ENCODE results near the gene SLC35E4.

The SLC35E4 gene

DNA sequence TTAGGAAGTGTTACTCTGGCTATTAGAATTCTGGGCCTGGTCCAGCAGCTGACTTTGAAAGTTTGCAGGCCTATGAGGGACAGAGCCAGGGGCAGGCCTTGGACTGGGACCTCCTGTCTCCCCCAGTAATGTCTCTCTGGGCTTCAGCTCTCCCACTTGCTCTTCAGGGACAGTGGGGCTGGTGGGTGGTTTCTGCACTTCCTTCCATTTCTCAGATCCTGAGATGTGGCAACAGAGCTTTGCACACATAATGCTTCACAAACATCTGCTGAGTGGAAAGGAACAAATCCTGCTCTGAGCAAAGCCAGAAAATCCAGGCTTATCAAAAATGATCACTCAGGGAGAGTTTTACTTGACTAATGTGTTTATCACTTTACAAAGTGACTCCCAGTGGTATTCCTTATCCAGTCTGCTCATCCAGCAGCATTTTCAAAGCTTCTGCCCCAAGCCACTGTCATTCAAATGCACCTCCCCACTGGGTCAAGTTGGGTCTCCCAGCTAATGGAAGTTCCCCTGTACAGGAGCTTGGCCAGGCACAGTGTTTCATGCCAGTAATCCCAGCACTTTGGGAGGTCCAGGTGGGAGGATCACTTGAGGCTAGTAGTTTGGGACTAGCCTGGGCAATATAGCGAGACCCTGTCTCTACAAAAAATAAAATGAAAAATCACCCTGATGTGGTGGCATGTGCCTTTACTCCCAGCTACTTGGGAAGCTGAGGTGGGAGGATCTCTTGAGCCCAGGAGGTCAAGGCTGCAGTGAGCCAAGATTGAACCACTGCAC, 45.6 kb downstream of the SLC35E4 start:
- H3K27ac ChIP-seq (ENCODE audit: insufficient read depth, low read length, poor library complexity, severe bottlenecking), result no peak overlapping the region
- H3K36me3 ChIP-seq (ENCODE audit: control insufficient read depth, insufficient read depth, low read length), result no peaks in the 10 kb centered on the region
- H3K4me3 ChIP-seq (ENCODE audit: insufficient read depth, low read depth, low read length, poor library complexity, severe bottlenecking), result no peak overlapping the region
- DNase-seq, result no peak
- H3K4me1 ChIP-seq (ENCODE audit: control insufficient read depth, insufficient read depth, low read length, poor library complexity, severe bottlenecking), result no peaks in the 10 kb centered on the region
- no peaks in the 10 kb centered on the region for H3K27me3 ChIP-seq (replicated peaks; ENCODE audit: control insufficient read depth, insufficient read depth, low read length, poor library complexity, severe bottlenecking)
- H3K9me3 ChIP-seq (ENCODE audit: control insufficient read depth, low read length), result no peaks in the 10 kb centered on the region

DNA sequence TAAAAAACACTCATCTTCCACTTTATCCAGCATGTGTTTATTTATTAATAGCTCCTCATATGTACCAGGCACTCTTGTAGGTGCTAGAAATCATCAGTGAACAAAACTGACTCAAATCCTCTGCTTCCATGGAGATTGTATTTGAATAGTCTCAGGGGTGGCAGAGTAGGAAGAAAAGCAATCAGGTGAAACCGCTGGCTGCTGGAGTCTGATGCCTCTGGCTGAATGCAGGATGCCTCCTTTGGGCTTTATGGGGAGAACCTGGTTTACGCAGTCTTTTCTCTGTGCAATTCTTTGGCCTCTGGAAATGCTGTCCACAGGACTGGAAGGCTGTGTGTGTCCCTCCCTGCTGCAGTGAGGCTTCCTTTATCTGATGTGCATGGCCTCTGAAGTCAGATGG, 46.2 kb downstream of the SLC35E4 start:
- no peak overlapping the region for H3K27ac ChIP-seq (ENCODE audit: insufficient read depth, low read length, poor library complexity, severe bottlenecking)
- H3K4me1 ChIP-seq (ENCODE audit: control insufficient read depth, insufficient read depth, low read length, poor library complexity, severe bottlenecking), result no peaks in the 10 kb centered on the region
- no peaks in the 10 kb centered on the region for H3K27me3 ChIP-seq (replicated peaks; ENCODE audit: control insufficient read depth, insufficient read depth, low read length, poor library complexity, severe bottlenecking)
- no peaks in the 10 kb centered on the region for H3K9me3 ChIP-seq (ENCODE audit: control insufficient read depth, low read length)
- no peak overlapping the region for H3K4me3 ChIP-seq (ENCODE audit: insufficient read depth, low read depth, low read length, poor library complexity, severe bottlenecking)
- no peak for DNase-seq
- no peaks in the 10 kb centered on the region for H3K36me3 ChIP-seq (ENCODE audit: control insufficient read depth, insufficient read depth, low read length)

DNA sequence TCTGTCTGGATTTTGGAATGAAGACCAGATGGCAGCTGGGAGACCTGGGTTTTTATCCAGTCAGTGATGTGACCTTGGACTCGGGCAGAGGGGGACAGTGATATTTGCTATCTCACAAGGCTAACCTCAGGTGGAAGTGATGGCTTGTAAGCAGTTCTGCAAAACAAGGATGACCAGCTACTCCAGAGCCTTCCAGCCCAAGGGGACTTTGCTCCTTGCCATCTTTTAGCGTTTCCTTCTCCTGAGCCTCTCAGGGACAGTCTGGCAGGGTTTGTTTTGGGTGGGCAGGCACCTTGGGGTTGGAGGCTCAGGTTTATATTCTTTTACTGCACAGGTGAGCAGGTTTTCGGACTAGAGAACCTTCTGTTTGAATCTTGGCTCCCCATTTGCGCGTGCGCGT, 49.6 kb downstream of the SLC35E4 start:
- H3K27me3 ChIP-seq (replicated peaks; ENCODE audit: control insufficient read depth, insufficient read depth, low read length, poor library complexity, severe bottlenecking), result no peaks in the 10 kb centered on the region
- no peak overlapping the region for H3K27ac ChIP-seq (ENCODE audit: insufficient read depth, low read length, poor library complexity, severe bottlenecking)
- DNase-seq, result no peak
- H3K9me3 ChIP-seq (ENCODE audit: control insufficient read depth, low read length), result no peaks in the 10 kb centered on the region
- no peaks in the 10 kb centered on the region for H3K4me1 ChIP-seq (ENCODE audit: control insufficient read depth, insufficient read depth, low read length, poor library complexity, severe bottlenecking)
- no peak overlapping the region for H3K4me3 ChIP-seq (ENCODE audit: insufficient read depth, low read depth, low read length, poor library complexity, severe bottlenecking)
- H3K36me3 ChIP-seq (ENCODE audit: control insufficient read depth, insufficient read depth, low read length), result no peaks in the 10 kb centered on the region

DNA sequence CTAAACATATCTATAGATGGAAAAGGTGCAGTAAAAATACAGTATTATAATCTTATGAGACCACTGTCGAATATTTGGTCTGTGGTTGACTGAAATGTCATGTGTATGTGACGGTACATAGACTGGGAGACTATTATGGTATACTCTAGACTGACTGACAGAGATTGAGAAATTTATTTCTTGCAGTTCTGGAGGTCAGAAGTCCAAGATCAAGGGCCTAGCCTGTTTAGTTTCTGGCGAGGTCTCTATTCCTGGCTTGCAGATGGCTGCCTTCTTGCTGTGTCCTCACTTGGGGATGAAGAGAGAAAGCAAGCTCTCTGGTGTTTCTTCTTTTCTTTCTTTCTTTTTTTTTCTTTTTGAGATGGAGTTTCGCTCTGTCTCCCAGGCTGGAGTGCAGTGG, 51.8 kb downstream of the SLC35E4 start:
- no peak for DNase-seq
- no peaks in the 10 kb centered on the region for H3K4me1 ChIP-seq (ENCODE audit: control insufficient read depth, insufficient read depth, low read length, poor library complexity, severe bottlenecking)
- no peaks in the 10 kb centered on the region for H3K9me3 ChIP-seq (ENCODE audit: control insufficient read depth, low read length)
- H3K27ac ChIP-seq (ENCODE audit: insufficient read depth, low read length, poor library complexity, severe bottlenecking), result no peak overlapping the region
- no peaks in the 10 kb centered on the region for H3K36me3 ChIP-seq (ENCODE audit: control insufficient read depth, insufficient read depth, low read length)
- no peaks in the 10 kb centered on the region for H3K27me3 ChIP-seq (replicated peaks; ENCODE audit: control insufficient read depth, insufficient read depth, low read length, poor library complexity, severe bottlenecking)
- no peak overlapping the region for H3K4me3 ChIP-seq (ENCODE audit: insufficient read depth, low read depth, low read length, poor library complexity, severe bottlenecking)

DNA sequence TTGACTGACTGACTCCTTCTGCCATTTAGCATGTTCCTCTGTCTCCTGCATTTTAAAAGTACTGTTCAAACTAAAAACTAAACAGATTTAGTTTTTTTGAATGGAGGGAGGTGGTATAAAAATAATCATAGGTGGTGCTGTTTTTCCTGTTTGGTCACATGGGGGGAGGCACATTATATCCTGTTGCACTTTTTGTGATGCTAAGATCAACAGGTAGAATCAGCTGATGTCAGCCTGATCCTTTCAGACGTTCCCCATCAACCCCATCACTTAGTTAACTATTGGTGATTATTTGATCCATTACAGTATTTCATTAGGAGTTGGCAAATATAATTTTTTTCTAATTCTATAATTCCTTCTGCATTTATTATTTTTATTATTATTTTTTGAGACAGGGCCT, 54.0 kb downstream of the SLC35E4 start:
- no peaks in the 10 kb centered on the region for H3K9me3 ChIP-seq (ENCODE audit: control insufficient read depth, low read length)

DNA sequence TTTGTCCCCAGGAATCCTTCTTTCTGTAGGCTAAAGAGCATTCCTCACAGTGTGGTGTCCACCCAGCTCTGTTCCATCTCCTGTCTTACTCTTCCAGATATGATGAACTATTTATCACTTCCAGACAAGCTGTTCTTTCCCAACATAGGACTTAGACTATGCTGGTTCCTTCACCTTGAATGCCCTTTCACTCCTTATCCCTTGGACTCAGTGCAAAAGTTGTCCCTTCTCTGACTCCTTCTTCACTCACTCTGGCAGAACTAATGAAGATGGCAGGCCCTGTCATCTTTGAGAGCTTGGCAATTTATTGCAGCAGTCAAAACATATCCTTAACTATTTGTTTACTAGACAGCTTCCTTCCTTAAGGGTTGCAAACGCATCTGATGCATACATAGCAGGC, 55.6 kb downstream of the SLC35E4 start:
- DNase-seq, result no peak
- Histone ChIP-seq H3K9me3 (ENCODE audit: control insufficient read depth, low read length) (no peaks in the 10 kb centered on the region), H3K27me3 (replicated peaks; ENCODE audit: control insufficient read depth, insufficient read depth, low read length, poor library complexity, severe bottlenecking) (no peaks in the 10 kb centered on the region), H3K4me1 (ENCODE audit: control insufficient read depth, insufficient read depth, low read length, poor library complexity, severe bottlenecking) (peaks cover 7% of the 10 kb centered on the region), H3K4me3 (ENCODE audit: insufficient read depth, low read depth, low read length, poor library complexity, severe bottlenecking) (no peak overlapping the region), H3K36me3 (ENCODE audit: control insufficient read depth, insufficient read depth, low read length) (no peaks in the 10 kb centered on the region), H3K27ac (ENCODE audit: insufficient read depth, low read length, poor library complexity, severe bottlenecking) (no peak overlapping the region)

More for the DNA sequence above, 54.0 kb downstream of the SLC35E4 start:
- H3K4me1 ChIP-seq (ENCODE audit: control insufficient read depth, insufficient read depth, low read length, poor library complexity, severe bottlenecking), result peaks cover 3% of the 10 kb centered on the region
- no peaks in the 10 kb centered on the region for H3K27me3 ChIP-seq (replicated peaks; ENCODE audit: control insufficient read depth, insufficient read depth, low read length, poor library complexity, severe bottlenecking)
- no peak overlapping the region for H3K4me3 ChIP-seq (ENCODE audit: insufficient read depth, low read depth, low read length, poor library complexity, severe bottlenecking)
- H3K27ac ChIP-seq (ENCODE audit: insufficient read depth, low read length, poor library complexity, severe bottlenecking), result no peak overlapping the region
- H3K36me3 ChIP-seq (ENCODE audit: control insufficient read depth, insufficient read depth, low read length), result no peaks in the 10 kb centered on the region
- no peak for DNase-seq

DNA sequence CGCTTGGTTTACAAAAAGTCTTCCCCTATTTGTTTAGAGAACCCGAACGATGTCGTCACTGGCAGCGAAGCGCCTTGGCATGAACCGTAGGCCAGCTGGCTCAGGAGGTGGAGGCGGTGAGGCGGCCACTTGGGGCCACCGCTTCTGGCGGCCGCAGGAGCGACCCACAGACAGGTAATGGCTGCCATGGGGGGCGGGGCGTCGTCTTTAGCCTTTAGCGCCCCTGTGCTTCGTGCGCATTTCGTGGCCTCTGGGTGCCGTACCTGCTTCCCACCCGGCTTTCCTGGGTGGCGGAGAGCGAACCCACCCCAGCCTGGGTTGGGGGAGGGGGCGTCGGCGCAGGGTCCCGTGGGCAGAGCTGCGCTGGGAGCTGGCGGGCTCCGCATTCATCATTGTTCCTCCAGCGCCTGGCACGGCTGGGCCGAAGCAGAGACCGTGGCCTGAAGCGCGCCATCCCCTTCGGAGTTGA, 58.6 kb downstream of the SLC35E4 start:
- DNase-seq, result peak; percentile 4 to 35 (median 31)
- peaks cover 7% of the 10 kb centered on the region for H3K4me1 ChIP-seq (ENCODE audit: control insufficient read depth, insufficient read depth, low read length, poor library complexity, severe bottlenecking)
- H3K4me3 ChIP-seq (ENCODE audit: insufficient read depth, low read depth, low read length, poor library complexity, severe bottlenecking), result peak overlapping the region; percentile 75
- no peaks in the 10 kb centered on the region for H3K9me3 ChIP-seq (ENCODE audit: control insufficient read depth, low read length)
- no peaks in the 10 kb centered on the region for H3K27me3 ChIP-seq (replicated peaks; ENCODE audit: control insufficient read depth, insufficient read depth, low read length, poor library complexity, severe bottlenecking)
- no peak overlapping the region for H3K27ac ChIP-seq (ENCODE audit: insufficient read depth, low read length, poor library complexity, severe bottlenecking)
- H3K36me3 ChIP-seq (ENCODE audit: control insufficient read depth, insufficient read depth, low read length), result no peaks in the 10 kb centered on the region

DNA sequence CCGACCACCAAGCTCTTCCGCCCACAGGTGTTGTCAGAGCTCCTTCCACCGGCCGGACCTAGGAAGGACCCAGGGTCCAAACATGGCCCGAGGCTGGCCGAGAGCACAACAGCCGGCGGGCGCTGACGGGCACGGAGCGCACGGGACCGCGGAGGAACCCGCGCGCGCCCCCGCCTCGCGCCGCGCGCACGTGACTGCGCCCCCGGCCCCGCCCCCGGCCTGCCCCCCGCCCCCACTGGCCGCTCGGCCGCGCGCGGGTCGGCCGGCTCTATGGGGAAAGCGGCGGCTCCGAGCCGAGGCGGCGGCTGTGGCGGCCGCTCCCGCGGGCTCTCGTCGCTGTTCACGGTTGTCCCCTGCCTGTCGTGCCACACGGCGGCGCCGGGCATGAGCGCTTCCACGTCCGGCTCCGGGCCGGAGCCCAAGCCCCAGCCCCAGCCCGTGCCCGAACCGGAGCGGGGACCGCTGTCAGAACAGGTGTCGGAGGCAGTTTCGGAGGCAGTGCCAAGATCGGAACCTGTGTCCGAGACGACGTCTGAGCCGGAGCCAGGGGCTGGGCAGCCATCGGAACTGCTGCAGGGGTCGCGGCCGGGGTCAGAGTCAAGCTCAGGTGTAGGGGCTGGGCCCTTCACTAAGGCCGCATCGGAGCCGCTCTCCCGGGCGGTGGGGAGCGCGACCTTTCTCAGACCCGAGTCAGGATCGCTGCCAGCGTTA, 59.2 kb downstream of the SLC35E4 start, which contains the start of gene OSBP2:
Gene OSBP2, plus strand, starts transcription at position 235 of the 711 bp plus-strand sequence. Its CDS starts 36 bp downstream, at position 271.
- DNase-seq, result no peak
- Histone ChIP-seq H3K36me3 (ENCODE audit: control insufficient read depth, insufficient read depth, low read length) (no peaks in the 10 kb centered on the region), H3K27me3 (replicated peaks; ENCODE audit: control insufficient read depth, insufficient read depth, low read length, poor library complexity, severe bottlenecking) (no peaks in the 10 kb centered on the region), H3K4me3 (ENCODE audit: insufficient read depth, low read depth, low read length, poor library complexity, severe bottlenecking) (peak within 1 kb of the TSS; percentile 75), H3K27ac (ENCODE audit: insufficient read depth, low read length, poor library complexity, severe bottlenecking) (no peak within 1 kb of the TSS), H3K4me1 (ENCODE audit: control insufficient read depth, insufficient read depth, low read length, poor library complexity, severe bottlenecking) (peaks cover 7% of the 10 kb centered on the region), H3K9me3 (ENCODE audit: control insufficient read depth, low read length) (no peaks in the 10 kb centered on the region)

DNA sequence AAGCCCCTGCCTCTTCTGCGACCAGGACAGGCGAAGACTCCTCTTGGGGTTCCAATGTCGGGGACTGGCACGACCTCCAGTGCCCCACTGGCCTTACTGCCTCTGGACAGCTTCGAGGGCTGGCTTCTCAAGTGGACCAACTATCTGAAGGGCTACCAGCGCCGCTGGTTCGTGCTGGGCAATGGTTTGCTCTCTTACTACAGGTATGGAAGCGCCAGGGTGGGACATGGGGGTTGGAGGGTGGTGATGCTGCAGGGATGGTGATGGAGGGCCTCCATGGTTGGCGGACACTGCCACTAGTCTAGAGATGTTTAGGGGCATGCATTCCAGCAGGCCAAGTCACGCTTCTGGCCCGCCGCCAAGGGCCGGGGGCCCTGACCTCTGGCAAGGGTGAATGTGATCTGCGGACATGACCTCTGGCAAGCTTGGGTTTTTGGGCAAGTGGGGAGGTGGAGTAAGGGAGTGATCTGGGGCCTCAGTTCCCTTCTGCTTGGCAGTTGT, 59.8 kb downstream of the SLC35E4 start:
- H3K4me1 ChIP-seq (ENCODE audit: control insufficient read depth, insufficient read depth, low read length, poor library complexity, severe bottlenecking), result peaks cover 7% of the 10 kb centered on the region
- H3K36me3 ChIP-seq (ENCODE audit: control insufficient read depth, insufficient read depth, low read length), result no peaks in the 10 kb centered on the region
- H3K4me3 ChIP-seq (ENCODE audit: insufficient read depth, low read depth, low read length, poor library complexity, severe bottlenecking), result peak overlapping the region; percentile 64
- no peaks in the 10 kb centered on the region for H3K9me3 ChIP-seq (ENCODE audit: control insufficient read depth, low read length)
- no peak for DNase-seq
- no peak overlapping the region for H3K27ac ChIP-seq (ENCODE audit: insufficient read depth, low read length, poor library complexity, severe bottlenecking)
- no peaks in the 10 kb centered on the region for H3K27me3 ChIP-seq (replicated peaks; ENCODE audit: control insufficient read depth, insufficient read depth, low read length, poor library complexity, severe bottlenecking)
